Aorta (tissue), 5 donors: ENCODE results near the gene YTHDF2. TPM values are rescaled to one million over a fixed set of nuclear protein-coding genes. Genes with fewer than 3 reads are reported as not detected.
A peak's percentile ranks its signal among the peaks of the same experiment; 100 is the strongest.
"Not testable (repeated sequence)": the region's sequence is repeated elsewhere in the genome, so short reads cannot be mapped to it uniquely, and the experiment has no call there.

Experiments used
- ATAC-seq: fragments of 200-7000 bp; cut with Tn5 transposase; one replicate; pipeline ENCODE4 v1.9.1; 2022; ENCODE audit warnings: moderate library complexity; ENCODE audit not compliant: low FRiP score
- DNase-seq, 2 donors: peaks; one replicate each; pipeline ENCODE4 v3.0.0-alpha.2; 2020
- H3K27ac ChIP-seq, 2 donors: one replicate each; pipeline ENCODE4 v1.5.1; 2013; ENCODE audit warnings: low read length in 2 of 2, mild to moderate bottlenecking in 2 of 2, moderate library complexity in 2 of 2, control low read depth in 1 of 2, inconsistent platforms in 1 of 2, low read depth in 1 of 2
- H3K27me3 ChIP-seq, 2 donors: one replicate each; pipeline ENCODE4 v1.6.1; 2013; ENCODE audit warnings: control low read depth in 1 of 2, low read length in 1 of 2, mild to moderate bottlenecking in 1 of 2, moderate library complexity in 1 of 2; ENCODE audit not compliant: insufficient read depth in 2 of 2, control insufficient read depth in 1 of 2
- H3K36me3 ChIP-seq, 2 donors: one replicate each; pipeline ENCODE4 v1.6.1; 2013; ENCODE audit warnings: control low read depth in 1 of 2, low read length in 1 of 2, mild to moderate bottlenecking in 1 of 2; ENCODE audit not compliant: insufficient read depth in 2 of 2, control insufficient read depth in 1 of 2
- H3K4me1 ChIP-seq, 2 donors: one replicate each; pipeline ENCODE4 v1.6.1; 2013; ENCODE audit warnings: low read length in 2 of 2, control low read depth in 1 of 2, mild to moderate bottlenecking in 1 of 2, moderate library complexity in 1 of 2; ENCODE audit not compliant: insufficient read depth in 2 of 2, control insufficient read depth in 1 of 2
- H3K4me3 ChIP-seq, 2 donors: one replicate each; pipeline ENCODE4 v1.5.1; 2013; ENCODE audit warnings: low read length in 2 of 2, control low read depth in 1 of 2, mild to moderate bottlenecking in 1 of 2
- H3K9me3 ChIP-seq: one replicate; pipeline ENCODE4 v1.6.1; 2013; ENCODE audit warnings: mild to moderate bottlenecking, low read length; ENCODE audit not compliant: control insufficient read depth
- WGBS, 2 donors: extraction: QIAGEN DNeasy Blood & Tissue Kit; methylation state at CpG; one replicate each; pipeline ENCODE4 v1.1.7; 2013; 5-methylcytosine and 5-hydroxymethylcytosine counted together
- intact Hi-C, 2 donors: fragments of 100-400 bp; cut with DNase I; formaldehyde crosslinking; loops; one replicate each; pipeline versions ENCODE4 v1.14.2 to v1.15.0; 2022
- polyA plus RNA-seq, 2 donors: library from polyadenylated mRNA; stranded (reverse); fragments of 200-250 nt; gene quantifications; one replicate each; pipeline ENCODE4 v1.2.3, GENCODE V29; 2013
- total RNA-seq, 2 donors: library from RNA; stranded (reverse); fragmentation: NEBNext Ultra II Directional; extraction: Animal tissue kit (Norgen Biotek cat#: 25700); gene quantifications; one replicate each; pipeline ENCODE4 v1.2.1, GENCODE V29; 2021
- donor health status: healthy with polysubstance abuse.
- donor health status: Bipolar disorder and iron deficiency.
- donor health status: DM: no; HTN: no; CAD: no.
- donor health status: DM: no; HTN: no; CAD: no.
- donor health status: DM: yes; HTN: yes; CAD: no.

The YTHDF2 gene
- total and polyA plus RNA-seq, 4 donors = 17.2 to 46.5 (median 31.2) TPM

DNA sequence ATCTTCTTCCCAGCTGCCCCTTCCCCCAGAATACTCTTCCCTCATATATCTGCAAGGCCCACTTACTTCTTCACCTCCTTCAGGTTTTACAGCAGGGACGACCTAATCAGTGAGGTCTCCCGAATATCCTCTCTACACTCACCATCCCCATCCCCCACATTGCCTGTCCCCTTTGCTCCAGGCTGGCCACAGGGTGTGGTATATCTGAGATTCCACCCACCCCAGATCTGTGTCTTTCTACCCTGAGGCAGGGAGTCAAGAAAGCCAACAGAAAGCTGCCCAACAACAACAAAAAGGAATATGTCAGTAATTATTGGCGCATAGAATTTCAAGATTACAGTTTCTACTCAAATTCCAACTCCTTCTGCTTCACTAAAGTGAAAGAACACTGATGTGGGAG, 45.3 kb downstream of the YTHDF2 start:
- no peaks in the 10 kb centered on the region for H3K27me3 ChIP-seq

GRCh38 chr1:28783363-28783762, 46.6 kb downstream of the YTHDF2 start:
- intact Hi-C loops = loop anchor here (10.0 kb wide), 2 partner anchors 251 to 421 kb away; no protein-coding TSS in a partner anchor
- H3K4me3 ChIP-seq = no peak overlapping the region
- no peaks in the 10 kb centered on the region for H3K9me3 ChIP-seq
- H3K36me3 ChIP-seq = no peaks in the 10 kb centered on the region
- ATAC-seq (no peak), DNase-seq (peak in 1 of 2 donors; percentile 9)
- no peak overlapping the region for H3K27ac ChIP-seq
- H3K27me3 ChIP-seq = no peaks in the 10 kb centered on the region
- no peaks in the 10 kb centered on the region for H3K4me1 ChIP-seq
- WGBS, 2 donors = 74 to 79% methylated on average over 2 of the region's 2 CpGs

More for the DNA sequence above, 45.3 kb downstream of the YTHDF2 start:
- peak in 1 of 2 donors; percentile 11 for DNase-seq
- Histone ChIP-seq H3K9me3 (no peaks in the 10 kb centered on the region), H3K4me1 (no peaks in the 10 kb centered on the region), H3K36me3 (no peaks in the 10 kb centered on the region), H3K4me3 (no peak overlapping the region), H3K27ac (no peak overlapping the region)
- 47 to 60% methylated on average over 3 of the region's 3 CpGs for WGBS, 2 donors
- no peak for ATAC-seq
- intact Hi-C loops = loop anchor here (10.0 kb wide), 2 partner anchors 253 to 423 kb away; no protein-coding TSS in a partner anchor

DNA sequence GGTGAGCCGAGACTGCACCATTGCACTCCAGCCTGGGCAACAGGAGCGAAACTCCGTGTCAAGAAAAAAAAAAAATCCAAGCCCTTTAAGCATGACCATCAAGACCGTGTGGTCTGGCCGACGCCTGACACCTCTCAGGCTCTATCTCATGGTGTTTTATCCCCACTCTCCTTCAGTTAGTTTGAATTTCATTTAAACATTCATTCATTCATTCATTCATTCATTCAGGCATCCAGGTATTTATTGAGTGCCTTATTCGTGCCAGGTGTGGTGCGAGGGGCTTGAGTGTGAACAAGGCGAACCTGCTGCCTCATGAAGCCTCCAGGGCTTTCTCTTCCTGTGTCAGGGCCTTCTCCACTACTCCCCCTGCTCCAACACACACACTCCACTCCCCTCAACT, 52.7 kb downstream of the YTHDF2 start:
- Histone ChIP-seq H3K4me3 (no peak overlapping the region), H3K27ac (no peak overlapping the region), H3K4me1 (no peaks in the 10 kb centered on the region), H3K9me3 (no peaks in the 10 kb centered on the region), H3K36me3 (no peaks in the 10 kb centered on the region), H3K27me3 (no peaks in the 10 kb centered on the region)
- intact Hi-C loops = loop anchor here (5.0 to 10.0 kb wide), 3 partner anchors 245 to 415 kb away; no protein-coding TSS in a partner anchor
- 91% methylated on average over 9 of the region's 9 CpGs for WGBS, 2 donors
- DNase-seq (no peak), ATAC-seq (no peak)

DNA sequence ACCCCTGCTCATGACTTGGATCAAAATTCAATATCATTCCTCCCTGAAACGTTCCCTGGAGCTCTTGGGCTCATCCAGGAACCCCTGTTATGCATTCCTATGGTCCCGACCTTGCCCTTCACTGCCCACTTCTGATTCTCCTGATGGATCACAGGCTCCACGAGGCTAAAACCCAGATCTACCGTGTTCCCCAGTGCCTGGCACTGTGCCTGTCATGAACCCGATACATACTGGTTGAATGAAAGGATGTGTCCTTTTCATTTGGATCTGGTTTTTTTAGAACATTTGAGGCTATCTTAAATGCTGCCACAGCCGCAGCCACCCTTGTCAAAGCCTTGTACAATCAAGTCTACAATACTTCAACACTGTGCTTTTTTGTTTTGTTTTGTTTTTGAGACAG, 53.1 kb downstream of the YTHDF2 start:
- Histone ChIP-seq H3K27ac (no peak overlapping the region), H3K4me1 (no peaks in the 10 kb centered on the region), H3K4me3 (no peak overlapping the region), H3K9me3 (no peaks in the 10 kb centered on the region), H3K27me3 (no peaks in the 10 kb centered on the region), H3K36me3 (no peaks in the 10 kb centered on the region)
- DNase-seq = peak in 1 of 2 donors; percentile 58
- 74 to 75% methylated on average over 6 of the region's 6 CpGs for WGBS, 2 donors
- no peak for ATAC-seq
- intact Hi-C loops = loop anchor here (5.0 to 10.0 kb wide), 3 partner anchors 245 to 415 kb away; no protein-coding TSS in a partner anchor

- WGBS, 2 donors = 62 to 63% methylated on average over 12 of the region's 12 CpGs
- ATAC-seq (no peak), DNase-seq (no peak)
- Histone ChIP-seq H3K36me3 (no peaks in the 10 kb centered on the region), H3K4me3 (no peak overlapping the region), H3K4me1 (no peaks in the 10 kb centered on the region), H3K27me3 (no peaks in the 10 kb centered on the region), H3K9me3 (no peaks in the 10 kb centered on the region), H3K27ac (no peak overlapping the region)
- intact Hi-C loops = no loop called here
Observed at GRCh38 chr1:28790377-28791035, 53.8 kb downstream of the YTHDF2 start.

- intact Hi-C loops, H3K4me3 ChIP-seq, H3K36me3 ChIP-seq, ATAC-seq, H3K9me3 ChIP-seq, DNase-seq, H3K27ac ChIP-seq, H3K4me1 ChIP-seq, H3K27me3 ChIP-seq: not testable (repeated sequence)
- 97 to 100% methylated on average over 2 of the region's 2 CpGs for WGBS, 2 donors
Observed at GRCh38 chr1:28791929-28792328, 55.2 kb downstream of the YTHDF2 start.

DNA sequence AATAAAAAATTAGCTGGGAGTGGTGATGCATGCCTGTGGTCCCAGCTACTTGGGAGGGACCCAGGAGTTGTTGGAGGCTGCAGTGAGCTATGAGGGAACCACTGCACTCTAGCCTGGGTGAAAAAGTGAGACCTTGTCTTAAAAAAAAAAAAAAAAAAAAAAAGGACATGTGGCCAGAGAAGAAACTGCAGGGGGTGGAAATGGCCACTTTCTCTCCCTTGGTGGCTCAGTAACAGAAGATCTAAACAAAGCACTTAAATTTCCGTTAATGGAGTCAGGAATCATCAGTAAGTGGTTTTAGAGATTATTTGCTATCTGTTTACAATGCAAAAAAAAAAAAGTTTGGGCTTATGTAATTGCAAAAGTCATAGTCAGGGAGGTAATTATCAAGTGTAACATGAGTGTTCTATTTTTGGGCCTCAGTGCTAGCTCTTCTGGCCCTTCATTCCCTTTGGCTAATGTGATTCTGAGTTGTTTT, 55.9 kb downstream of the YTHDF2 start:
- ATAC-seq (no peak), DNase-seq (no peak)
- no peak overlapping the region for H3K4me3 ChIP-seq
- H3K36me3 ChIP-seq = no peaks in the 10 kb centered on the region
- no peak overlapping the region for H3K27ac ChIP-seq
- H3K27me3 ChIP-seq = no peaks in the 10 kb centered on the region
- 87 to 96% methylated on average over 1 of the region's 1 CpG for WGBS, 2 donors
- no peaks in the 10 kb centered on the region for H3K9me3 ChIP-seq
- H3K4me1 ChIP-seq = no peaks in the 10 kb centered on the region
- intact Hi-C loops = no loop called here

- H3K27ac ChIP-seq, ATAC-seq, H3K4me1 ChIP-seq, intact Hi-C loops, H3K9me3 ChIP-seq, H3K4me3 ChIP-seq, H3K27me3 ChIP-seq, H3K36me3 ChIP-seq, DNase-seq: not testable (repeated sequence)
- 93% methylated on average over 5 of the region's 5 CpGs for WGBS, 2 donors
Observed at GRCh38 chr1:28794582-28794981, 57.8 kb downstream of the YTHDF2 start.
